ENCODE data around the gene EVI5. TPM values are rescaled to one million over a fixed set of nuclear protein-coding genes. Genes with fewer than 3 reads are reported as not detected.
"Not testable (repeated sequence)": the region's sequence is repeated elsewhere in the genome, so short reads cannot be mapped to it uniquely, and the experiment has no call there.

The EVI5 gene
- total RNA-seq, 3 donors from 2014 or later: 28.0 to 38.7 (median 31.2) TPM

DNA sequence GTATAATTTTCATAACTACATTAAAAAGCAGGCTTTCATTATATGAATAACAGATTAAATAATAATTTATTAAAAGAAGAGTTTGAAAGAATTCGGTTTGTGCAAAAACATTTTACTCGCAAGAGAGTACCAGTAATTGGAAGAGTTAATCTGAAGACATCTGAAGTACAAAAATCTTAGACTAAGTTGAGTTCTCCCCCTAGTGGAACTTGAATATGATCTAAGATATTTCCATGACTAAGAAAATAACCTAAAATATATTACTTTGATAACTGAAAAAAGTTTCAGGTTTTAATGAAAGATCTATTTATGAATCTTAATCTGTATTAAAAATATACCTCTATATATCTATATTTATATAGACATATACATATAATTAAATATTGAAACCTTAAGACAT, 185.7 kb downstream of the EVI5 start:
- no peaks in the 10 kb centered on the region for H3K27me3 ChIP-seq
- no peaks in the 10 kb centered on the region for H3K4me1 ChIP-seq
- TF ChIP-seq POLR2A (IDR thresholded peaks at IDR 0.05) (no peak), POLR2AphosphoS5 (IDR thresholded peaks at IDR 0.05) (no peak), CTCF (IDR thresholded peaks at IDR 0.05) (no peak)
- intact Hi-C loops (cut with DNase I; ENCODE audit: low total_unique reads): no loop called here
- DNase-seq (ENCODE audit: low spot score in 2 of 2): no peak
- no peak overlapping the region for H3K27ac ChIP-seq
- no peak overlapping the region for H3K4me3 ChIP-seq
- H3K9me3 ChIP-seq: no peaks in the 10 kb centered on the region
- H3K36me3 ChIP-seq: no peaks in the 10 kb centered on the region

- H3K27ac ChIP-seq; intact Hi-C loops (cut with DNase I; ENCODE audit: low total_unique reads); H3K4me1 ChIP-seq; H3K36me3 ChIP-seq; H3K9me3 ChIP-seq; H3K4me3 ChIP-seq; DNase-seq (ENCODE audit: low spot score in 2 of 2); H3K27me3 ChIP-seq: not testable (repeated sequence)
Observed at GRCh38 chr1:92589361-92589760, 195.5 kb downstream of the EVI5 start.

DNA sequence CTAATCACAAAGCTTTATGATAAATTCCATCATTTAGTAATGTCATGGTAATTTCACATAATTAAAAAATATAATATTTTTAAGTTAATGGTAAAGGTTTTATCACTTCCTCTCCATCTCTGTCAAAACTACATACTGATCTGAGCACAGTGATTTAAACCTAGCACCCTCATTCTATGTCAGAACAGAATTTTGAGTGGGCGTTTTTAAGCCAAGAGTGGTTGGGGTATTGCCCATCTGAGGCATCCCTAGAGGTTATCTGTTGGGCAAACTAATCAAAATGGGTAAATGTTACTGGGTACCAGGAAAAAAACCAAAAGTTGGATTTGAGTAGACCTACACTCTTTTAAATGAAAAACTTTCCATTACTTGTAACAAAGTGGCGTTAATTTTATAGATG, 197.5 kb downstream of the EVI5 start:
- Histone ChIP-seq H3K9me3 (no peaks in the 10 kb centered on the region), H3K4me1 (no peaks in the 10 kb centered on the region), H3K27ac (no peak overlapping the region), H3K4me3 (no peak overlapping the region), H3K27me3 (no peaks in the 10 kb centered on the region), H3K36me3 (no peaks in the 10 kb centered on the region)
- DNase-seq (ENCODE audit: low spot score in 2 of 2): no peak
- TF ChIP-seq POLR2AphosphoS5 (IDR thresholded peaks at IDR 0.05) (no peak), POLR2A (IDR thresholded peaks at IDR 0.05) (no peak)
- intact Hi-C loops (cut with DNase I; ENCODE audit: low total_unique reads): no loop called here

- Histone ChIP-seq H3K4me1 (no peaks in the 10 kb centered on the region), H3K27ac (no peak overlapping the region)
- no peak for DNase-seq (ENCODE audit: low spot score in 2 of 2)
Observed at GRCh38 chr1:92585831-92586230, 199.1 kb downstream of the EVI5 start.

GRCh38 chr1:92584810-92585209, 200.1 kb downstream of the EVI5 start:
- H3K27me3 ChIP-seq; H3K4me1 ChIP-seq; H3K27ac ChIP-seq; H3K36me3 ChIP-seq; H3K9me3 ChIP-seq; DNase-seq (ENCODE audit: low spot score in 2 of 2); H3K4me3 ChIP-seq; intact Hi-C loops (cut with DNase I; ENCODE audit: low total_unique reads): not testable (repeated sequence)

More at GRCh38 chr1:92585831-92586230, 199.1 kb downstream of the EVI5 start:
- H3K27me3 ChIP-seq: no peaks in the 10 kb centered on the region
- H3K36me3 ChIP-seq: no peaks in the 10 kb centered on the region
- no peak overlapping the region for H3K4me3 ChIP-seq
- H3K9me3 ChIP-seq: no peaks in the 10 kb centered on the region
- intact Hi-C loops (cut with DNase I; ENCODE audit: low total_unique reads): no loop called here
- TF ChIP-seq POLR2AphosphoS5 (IDR thresholded peaks at IDR 0.05): no peak
- no peak for TF ChIP-seq CTCF (IDR thresholded peaks at IDR 0.05)
- TF ChIP-seq POLR2A (IDR thresholded peaks at IDR 0.05): no peak

GRCh38 chr1:92583821-92584760, 200.8 kb downstream of the EVI5 start:
- no peaks in the 10 kb centered on the region for H3K9me3 ChIP-seq
- H3K27me3 ChIP-seq: no peaks in the 10 kb centered on the region
- no peak for TF ChIP-seq POLR2A (IDR thresholded peaks at IDR 0.05)
- TF ChIP-seq POLR2AphosphoS5 (IDR thresholded peaks at IDR 0.05): no peak
- TF ChIP-seq CTCF (IDR thresholded peaks at IDR 0.05): no peak
- H3K4me3 ChIP-seq: no peak overlapping the region
- no peaks in the 10 kb centered on the region for H3K36me3 ChIP-seq
- no peaks in the 10 kb centered on the region for H3K4me1 ChIP-seq
- H3K27ac ChIP-seq: no peak overlapping the region
- intact Hi-C loops (cut with DNase I; ENCODE audit: low total_unique reads): no loop called here
- DNase-seq (ENCODE audit: low spot score in 2 of 2): no peak

Data from breast epithelium (tissue), 4 donors.